Hepatocyte (in vitro differentiated cells): ENCODE measurements around the gene ANKRD26.

Experiments used
- EZH2phosphoT487 ChIP-seq: fragments of 200-600 bp; sonication (generic); IDR thresholded peaks from one replicate; pipeline ENCODE4 v1.6.1; 2018; ENCODE audit warnings: antibody characterized with exemption, mild to moderate bottlenecking, low read depth, moderate library complexity; ENCODE audit not compliant: unreplicated experiment, severe bottlenecking
- TF ChIP-seq, protein P1 (sequence below): fragments of 200-600 bp; sonication (generic); IDR thresholded peaks from 2 replicates; pipeline ENCODE4 v1.5.1; 2016; ENCODE audit warnings: antibody characterized with exemption, mild to moderate bottlenecking; ENCODE audit not compliant: poor library complexity

DNA sequence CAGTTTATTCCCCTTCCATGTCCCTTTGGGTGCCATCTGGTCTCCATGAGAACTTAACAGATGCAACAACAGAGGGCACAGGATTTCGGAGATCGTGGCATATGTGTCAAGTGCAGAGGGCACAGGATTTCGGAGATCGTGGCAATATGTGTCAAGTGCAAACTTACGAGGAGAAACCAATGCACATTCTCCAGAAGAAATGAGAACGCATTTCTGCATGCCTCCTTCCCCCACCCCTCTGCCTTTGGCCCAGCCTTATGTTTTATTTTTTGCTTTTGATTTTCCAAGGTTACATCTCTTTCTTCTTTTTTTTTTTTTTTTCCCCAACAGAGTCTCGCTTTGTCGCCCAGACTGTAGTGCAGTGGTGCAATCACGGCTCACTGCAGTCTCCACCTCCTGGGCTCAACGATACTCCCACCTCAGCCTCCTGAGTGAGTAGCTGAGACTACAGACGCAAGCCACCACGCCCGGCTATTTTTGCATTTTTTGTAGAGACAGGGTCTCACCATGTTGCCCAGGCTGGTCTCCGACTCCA, 586 bp upstream of the ANKRD26 start:
- TF ChIP-seq, protein P1, sequence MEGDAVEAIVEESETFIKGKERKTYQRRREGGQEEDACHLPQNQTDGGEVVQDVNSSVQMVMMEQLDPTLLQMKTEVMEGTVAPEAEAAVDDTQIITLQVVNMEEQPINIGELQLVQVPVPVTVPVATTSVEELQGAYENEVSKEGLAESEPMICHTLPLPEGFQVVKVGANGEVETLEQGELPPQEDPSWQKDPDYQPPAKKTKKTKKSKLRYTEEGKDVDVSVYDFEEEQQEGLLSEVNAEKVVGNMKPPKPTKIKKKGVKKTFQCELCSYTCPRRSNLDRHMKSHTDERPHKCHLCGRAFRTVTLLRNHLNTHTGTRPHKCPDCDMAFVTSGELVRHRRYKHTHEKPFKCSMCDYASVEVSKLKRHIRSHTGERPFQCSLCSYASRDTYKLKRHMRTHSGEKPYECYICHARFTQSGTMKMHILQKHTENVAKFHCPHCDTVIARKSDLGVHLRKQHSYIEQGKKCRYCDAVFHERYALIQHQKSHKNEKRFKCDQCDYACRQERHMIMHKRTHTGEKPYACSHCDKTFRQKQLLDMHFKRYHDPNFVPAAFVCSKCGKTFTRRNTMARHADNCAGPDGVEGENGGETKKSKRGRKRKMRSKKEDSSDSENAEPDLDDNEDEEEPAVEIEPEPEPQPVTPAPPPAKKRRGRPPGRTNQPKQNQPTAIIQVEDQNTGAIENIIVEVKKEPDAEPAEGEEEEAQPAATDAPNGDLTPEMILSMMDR, result no peak
- TF ChIP-seq EZH2phosphoT487, result no peak
